HG03521 (cell line): ENCODE results near the gene VMP1.
A peak's percentile ranks its signal among the peaks of the same experiment; 100 is the strongest.

Source experiments
- ATAC-seq: cut with Tn5 transposase; IDR thresholded peaks from one replicate; pipeline ENCODE4 v1.9.1; 2021; ENCODE audit warnings: mild to moderate bottlenecking, moderate library complexity; ENCODE audit not compliant: unreplicated experiment

Gene VMP1

DNA sequence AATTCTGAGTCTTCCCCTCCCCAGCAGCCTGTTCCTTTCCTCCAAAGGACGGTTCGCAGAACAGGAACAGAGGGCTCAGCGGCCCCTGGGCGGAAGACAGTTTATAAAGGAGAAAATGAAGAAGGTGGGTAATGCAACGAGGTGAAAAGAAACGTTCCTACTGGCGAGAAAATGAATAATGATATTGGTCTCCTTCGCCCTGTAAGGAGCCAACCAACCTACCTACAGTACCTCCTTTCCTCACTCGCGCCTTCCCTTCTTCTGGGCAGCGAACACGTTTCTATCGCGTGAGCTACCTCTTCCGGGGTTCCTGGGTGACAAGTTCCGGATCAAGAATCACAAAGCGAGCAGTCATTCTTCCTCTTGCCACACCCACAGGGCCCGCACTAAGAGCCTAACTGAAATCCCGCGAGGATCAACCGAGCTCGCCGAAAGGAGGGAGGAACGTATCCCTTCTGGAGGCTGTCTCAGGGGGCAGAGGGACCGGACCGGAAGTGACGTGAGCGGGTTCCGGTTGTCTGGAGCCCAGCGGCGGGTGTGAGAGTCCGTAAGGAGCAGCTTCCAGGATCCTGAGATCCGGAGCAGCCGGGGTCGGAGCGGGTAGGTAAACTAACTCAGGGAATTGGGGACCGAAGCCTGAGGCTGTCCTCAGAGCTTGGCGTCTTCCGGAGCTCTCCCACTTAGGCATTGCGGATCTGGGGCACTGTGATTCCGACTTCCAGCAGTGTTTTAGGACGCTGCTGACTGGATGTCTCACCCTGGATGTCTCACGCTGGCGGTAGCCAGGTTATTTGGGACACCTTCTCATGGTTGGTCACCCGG, at the start of gene VMP1, which contains the start of gene PTRH2:
TSS of gene VMP1 (plus strand) at position 506 of the 822 bp plus-strand sequence. CDS start 23,793 bp downstream, outside the sequence.
TSS of gene PTRH2 (minus strand) at position 282 of the 822 bp plus-strand sequence. CDS start 9,452 bp downstream, outside the sequence.
- peak; percentile 97 for ATAC-seq

DNA sequence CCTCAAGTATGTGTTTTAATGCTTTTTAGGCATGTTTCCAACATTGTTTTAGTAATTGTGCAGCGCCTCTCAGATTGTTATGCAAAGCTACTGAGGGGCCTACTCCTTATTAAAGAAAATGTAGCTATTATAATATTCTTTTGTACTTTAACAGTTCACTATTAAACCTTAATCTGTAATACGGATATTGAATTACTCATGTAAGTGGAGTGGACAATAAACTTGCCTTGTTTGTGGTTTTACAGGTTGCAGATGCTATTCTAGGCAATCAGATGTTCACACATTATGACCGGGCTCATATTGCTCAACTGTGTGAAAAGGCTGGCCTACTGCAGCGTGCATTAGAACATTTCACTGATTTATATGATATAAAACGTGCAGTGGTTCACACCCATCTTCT, 41.2 kb upstream of the VMP1 start:
- no peak for ATAC-seq

DNA sequence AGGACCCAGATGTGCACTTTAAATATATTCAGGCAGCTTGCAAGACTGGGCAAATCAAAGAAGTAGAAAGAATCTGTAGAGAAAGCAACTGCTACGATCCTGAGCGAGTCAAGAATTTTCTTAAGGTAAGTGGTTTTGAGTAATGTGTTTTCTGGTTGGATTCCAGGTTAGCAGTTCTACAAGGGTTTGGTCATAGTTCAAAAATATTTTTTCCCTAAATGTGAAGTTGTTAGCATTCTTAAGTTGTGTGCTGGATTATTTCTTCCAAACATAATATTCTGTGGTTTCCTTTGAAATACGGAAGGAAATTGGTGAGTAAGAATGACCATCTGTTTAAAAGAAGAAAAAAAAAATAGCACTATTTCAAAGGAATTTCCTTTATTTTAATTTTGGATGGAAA, 38.6 kb upstream of the VMP1 start:
- ATAC-seq, result no peak

DNA sequence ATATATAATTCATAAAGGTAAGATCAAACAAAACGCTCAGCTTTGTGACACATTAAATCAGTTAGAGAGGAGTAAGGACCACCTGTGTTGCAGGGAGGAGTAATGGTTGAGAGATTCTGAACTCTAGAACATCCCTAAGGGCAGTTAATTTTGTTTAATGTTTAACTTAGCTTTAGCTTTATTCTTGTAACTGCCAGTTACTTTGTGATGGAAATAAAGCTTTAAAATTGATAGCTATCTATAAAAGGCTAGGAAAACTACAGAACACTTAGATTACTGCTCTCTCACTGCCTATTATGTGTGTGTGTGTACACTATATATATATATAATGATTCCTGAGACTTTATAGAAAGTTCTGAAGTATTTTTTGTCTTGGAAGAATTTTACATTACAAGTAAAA, 38.0 kb upstream of the VMP1 start:
- ATAC-seq, result no peak

DNA sequence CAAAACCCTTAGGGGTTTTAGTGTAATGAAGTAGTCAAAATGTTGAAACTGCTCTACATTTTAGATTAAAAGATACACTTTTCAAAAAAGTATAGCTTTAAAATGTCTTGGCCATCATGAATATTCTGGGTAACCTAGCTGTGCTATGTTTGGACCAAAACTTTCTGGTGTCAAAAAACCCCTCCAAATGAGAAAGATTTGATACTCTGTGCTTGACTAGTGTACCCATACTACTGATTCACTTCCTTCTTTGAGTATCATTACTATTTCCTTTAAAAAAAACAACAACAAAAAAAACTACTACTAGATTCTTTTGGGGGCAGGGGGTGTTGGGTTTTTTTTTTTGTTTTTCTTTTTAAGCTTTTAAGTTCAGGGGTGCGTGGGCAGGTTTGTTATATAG, 37.5 kb upstream of the VMP1 start:
- no peak for ATAC-seq

DNA sequence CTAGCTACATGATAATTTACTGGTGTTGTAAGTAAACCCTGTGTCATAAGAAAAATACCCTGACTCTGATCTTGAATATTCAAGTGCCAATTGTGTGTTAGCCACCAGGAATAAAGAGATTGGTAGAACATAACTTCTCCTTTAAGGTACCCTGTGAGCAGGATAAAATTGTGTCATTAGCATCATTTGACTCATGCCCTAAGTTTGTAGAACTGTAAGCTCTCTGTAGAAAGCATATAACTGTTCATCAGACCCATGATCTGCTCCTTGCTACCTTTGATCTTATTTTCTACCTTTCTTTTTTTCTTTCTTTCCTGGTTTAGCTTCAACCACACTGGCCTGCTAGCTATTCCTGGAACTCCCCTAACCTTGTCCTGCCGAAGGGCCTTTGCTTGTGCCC, 36.1 kb upstream of the VMP1 start:
- ATAC-seq, result no peak

GRCh38 chr17:59675231-59675630, 32.2 kb upstream of the VMP1 start:
- ATAC-seq, result no peak

GRCh38 chr17:59676716-59677115, 30.7 kb upstream of the VMP1 start:
- ATAC-seq, result no peak

DNA sequence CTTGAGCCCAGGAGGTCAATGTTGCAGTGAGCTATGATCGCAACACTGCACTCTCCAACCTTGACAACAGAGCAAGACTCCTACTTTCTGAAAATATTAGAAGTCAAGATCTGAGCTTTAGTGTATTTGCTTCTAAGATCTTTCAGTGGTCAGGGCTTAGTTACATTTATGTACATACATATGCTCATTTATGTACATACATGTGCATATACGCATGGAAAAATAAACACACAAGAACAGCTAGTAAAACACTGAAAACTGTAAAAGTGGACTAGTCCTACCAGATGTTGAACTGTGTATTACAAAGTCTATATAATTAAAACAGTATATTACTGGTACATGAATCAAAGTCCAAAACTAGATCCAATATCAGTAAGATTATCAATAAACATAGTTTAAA, 28.5 kb upstream of the VMP1 start:
- ATAC-seq, result no peak

- ATAC-seq, result no peak
Observed at GRCh38 chr17:59680314-59680713, 27.1 kb upstream of the VMP1 start.

DNA sequence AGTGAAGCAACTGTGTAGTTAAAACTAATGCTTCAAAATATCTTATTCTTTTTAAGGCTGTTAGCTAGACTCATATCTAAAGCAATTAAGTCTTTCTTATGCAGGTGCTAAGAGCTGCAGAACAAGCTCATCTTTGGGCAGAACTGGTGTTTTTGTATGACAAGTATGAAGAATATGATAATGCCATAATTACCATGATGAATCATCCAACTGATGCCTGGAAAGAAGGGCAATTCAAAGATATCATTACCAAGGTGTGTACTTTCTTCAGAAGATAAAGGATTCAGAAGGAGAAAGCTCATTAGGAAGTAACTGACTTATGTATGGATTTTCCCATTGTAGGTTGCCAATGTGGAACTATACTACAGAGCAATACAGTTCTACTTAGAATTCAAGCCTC, 24.2 kb upstream of the VMP1 start:
- no peak for ATAC-seq

DNA sequence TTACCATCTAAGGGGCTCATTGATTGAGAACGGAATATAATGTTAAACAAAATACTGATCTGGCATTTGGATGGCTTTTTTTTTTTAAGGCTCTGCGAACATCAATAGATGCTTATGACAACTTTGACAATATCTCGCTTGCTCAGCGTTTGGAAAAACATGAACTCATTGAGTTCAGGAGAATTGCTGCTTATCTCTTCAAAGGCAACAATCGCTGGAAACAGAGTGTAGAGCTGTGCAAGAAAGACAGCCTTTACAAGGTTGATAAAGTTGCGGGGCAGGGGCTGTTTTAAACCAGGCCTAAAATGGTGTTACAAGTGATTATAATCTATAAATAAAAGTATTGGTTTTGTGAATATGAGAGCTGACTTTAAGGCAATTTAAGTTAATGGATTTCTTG, 22.5 kb upstream of the VMP1 start:
- ATAC-seq, result no peak

DNA sequence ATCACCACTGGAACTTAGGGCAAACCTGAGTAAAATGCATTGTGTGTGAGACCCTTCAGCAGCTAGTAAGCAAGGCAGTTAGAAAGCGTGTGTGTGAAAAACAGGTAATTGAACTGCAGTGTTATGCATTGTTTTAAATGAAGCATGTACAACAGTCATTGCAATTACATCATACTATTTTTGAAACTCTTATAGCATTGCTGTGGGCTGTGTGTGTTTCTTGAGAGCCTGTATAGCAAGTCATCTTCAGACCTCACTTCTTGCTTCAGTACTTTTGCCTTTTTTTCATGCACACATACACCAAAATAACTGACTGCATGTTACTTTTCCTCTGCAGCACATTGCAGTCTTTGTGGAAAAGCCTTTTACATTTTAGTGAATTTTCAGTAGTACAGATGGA, 19.4 kb upstream of the VMP1 start:
- no peak for ATAC-seq

- no peak for ATAC-seq
Observed at GRCh38 chr17:59688496-59688895, 19.0 kb upstream of the VMP1 start.

GRCh38 chr17:59693582-59693981, 13.9 kb upstream of the VMP1 start:
- ATAC-seq, result no peak

- no peak for ATAC-seq
Observed at GRCh38 chr17:59694344-59694743, 13.1 kb upstream of the VMP1 start.

DNA sequence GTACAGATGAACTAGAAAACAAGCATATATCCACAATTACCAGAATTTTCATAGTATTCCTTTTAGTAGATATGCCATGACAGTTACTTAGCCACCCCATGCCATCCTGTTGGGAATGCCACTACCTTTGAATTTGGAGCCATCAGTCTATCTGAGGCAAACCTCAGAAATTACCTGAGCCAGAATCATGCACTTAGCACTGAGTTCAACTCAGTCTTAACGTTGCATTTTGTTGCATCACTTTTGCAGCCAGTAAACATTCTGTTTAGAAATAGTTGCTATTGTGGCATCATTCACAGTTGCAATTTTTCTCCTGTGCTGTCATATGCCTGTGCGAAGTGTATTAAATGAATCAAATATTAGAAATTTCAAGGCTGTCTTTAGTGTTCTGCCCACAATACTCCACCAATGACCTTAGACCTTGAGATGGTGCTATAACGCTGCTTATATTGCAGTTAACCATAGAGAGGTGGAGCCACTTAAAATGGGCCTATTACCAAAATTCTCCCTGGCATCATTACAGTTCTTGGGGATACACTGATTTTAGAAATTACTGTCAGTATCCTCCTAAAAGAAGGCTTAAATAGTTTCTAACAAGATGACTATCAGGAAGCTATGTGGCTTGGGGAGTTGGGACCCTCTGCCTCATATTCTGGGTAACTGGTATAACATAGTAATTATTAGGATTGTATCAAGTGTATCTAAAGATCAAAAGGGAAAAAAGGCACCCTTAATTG, 11.3 kb upstream of the VMP1 start:
- ATAC-seq, result no peak

DNA sequence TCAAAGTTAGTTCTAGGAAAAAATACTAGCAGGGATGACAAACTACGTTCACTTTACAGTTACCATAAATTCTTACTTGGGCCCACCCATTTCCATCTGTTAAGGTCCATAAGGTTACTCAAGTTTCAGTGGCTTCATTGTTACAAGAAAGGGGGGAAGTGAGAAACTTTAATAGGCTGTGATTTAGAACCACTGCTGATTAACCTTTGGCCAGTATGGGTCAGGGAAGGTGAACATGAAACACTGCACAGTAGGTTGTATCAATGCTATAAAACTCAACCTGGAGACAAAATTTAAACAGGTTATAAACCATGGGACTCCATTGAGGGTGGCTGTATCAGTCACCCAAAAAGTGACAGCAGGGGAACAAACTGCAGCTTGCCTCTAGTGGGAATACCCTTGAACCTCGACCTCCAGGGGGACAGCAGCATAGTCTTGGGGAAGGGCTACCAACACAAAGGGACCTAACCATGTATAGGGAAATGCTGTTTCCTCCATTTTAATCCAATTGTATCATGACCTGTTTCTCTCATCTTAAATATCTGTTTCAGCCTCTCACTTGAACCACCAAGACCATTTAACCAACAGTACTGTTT, 10.7 kb upstream of the VMP1 start:
- no peak for ATAC-seq

GRCh38 chr17:59698143-59698542, 9.3 kb upstream of the VMP1 start:
- ATAC-seq, result no peak

DNA sequence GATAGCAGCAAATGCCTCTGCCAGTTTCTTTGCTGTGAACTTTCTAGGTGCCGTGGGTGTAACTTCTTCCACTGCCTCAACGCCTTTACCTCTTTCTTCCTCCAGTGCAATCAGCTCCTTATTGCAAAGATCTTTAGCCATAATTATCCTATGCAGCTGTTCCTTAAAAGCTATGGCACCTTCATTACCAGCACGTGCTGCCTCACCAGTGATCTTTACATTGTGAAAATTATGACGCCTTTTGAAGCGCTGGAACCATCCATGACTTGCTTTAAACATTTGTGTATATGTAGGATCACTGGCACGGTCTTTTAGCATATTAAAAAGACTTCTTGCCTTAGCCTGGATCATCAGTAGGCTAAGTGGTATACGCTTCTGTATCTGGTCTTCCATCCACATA, 8.2 kb upstream of the VMP1 start:
- no peak for ATAC-seq

DNA sequence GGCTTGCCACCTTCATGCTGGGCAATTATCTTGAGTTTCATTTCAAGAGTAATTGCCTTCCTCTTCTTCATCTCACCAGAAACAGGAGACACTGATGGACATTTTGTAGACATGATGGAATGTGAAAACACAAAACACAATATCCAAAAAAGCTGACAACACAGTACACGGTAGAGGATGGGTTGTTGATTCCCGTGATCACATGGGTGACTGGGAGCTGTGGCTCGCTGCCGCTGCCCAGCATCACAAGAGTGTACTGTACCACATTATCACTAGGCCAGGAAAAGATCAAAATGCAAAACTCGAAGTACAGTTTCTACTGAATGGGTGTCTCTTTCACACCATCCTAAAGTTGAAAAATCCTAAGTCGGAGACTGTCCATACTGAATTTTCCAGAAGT, 7.7 kb upstream of the VMP1 start:
- no peak for ATAC-seq

DNA sequence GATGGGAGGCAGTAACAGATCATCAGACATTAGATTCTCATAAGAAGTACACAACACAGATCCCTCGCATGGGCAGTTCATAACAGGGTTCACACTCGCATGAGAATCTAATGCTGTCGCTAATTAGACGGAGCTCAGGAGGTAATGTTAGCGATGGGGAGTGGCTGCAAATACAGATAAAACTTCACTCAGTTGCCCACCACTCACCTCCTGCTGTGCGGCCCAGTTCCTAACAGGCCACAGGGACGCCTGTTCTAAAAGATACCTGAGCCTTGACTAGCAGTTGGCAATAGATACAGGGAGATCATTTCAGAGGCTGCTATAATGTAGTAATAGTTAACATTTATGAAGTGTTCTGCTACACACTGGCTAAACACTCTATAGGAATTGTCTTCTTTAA, 5.2 kb upstream of the VMP1 start:
- no peak for ATAC-seq
